Measurements from ENCODE around the gene MYCBP2.

DNA sequence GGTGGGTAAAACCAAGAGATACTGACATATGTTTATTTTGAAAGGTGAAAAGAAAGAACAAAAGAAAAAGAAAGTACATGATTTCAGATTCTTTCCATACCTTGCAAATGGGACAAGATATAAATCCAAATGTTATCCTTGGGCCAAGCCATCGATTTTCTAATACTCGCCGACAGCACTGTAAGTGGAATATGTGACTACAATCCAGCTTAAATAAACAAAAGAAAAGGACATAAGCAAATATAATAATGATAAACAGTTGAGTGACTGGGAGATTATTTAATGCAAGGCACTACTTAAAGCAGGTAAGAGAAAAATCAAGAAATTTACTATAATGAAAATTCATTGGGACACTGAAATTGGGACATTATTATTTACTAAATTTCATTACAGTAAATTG, 270.0 kb downstream of the MYCBP2 start:
- TF ChIP-seq, protein P1, sequence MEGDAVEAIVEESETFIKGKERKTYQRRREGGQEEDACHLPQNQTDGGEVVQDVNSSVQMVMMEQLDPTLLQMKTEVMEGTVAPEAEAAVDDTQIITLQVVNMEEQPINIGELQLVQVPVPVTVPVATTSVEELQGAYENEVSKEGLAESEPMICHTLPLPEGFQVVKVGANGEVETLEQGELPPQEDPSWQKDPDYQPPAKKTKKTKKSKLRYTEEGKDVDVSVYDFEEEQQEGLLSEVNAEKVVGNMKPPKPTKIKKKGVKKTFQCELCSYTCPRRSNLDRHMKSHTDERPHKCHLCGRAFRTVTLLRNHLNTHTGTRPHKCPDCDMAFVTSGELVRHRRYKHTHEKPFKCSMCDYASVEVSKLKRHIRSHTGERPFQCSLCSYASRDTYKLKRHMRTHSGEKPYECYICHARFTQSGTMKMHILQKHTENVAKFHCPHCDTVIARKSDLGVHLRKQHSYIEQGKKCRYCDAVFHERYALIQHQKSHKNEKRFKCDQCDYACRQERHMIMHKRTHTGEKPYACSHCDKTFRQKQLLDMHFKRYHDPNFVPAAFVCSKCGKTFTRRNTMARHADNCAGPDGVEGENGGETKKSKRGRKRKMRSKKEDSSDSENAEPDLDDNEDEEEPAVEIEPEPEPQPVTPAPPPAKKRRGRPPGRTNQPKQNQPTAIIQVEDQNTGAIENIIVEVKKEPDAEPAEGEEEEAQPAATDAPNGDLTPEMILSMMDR (conservative IDR thresholded peaks at IDR 0.05; ENCODE audit: low read length), result no peak
- no peak for TF ChIP-seq EZH2phosphoT487 (IDR thresholded peaks at IDR 0.05; ENCODE audit: borderline replicate concordance, low read depth, low read length)

All from OCI-LY7 (cell line).